GM12878 (cell line): ENCODE results near the gene EPN3. TPM values are rescaled to one million over a fixed set of nuclear protein-coding genes. Genes with fewer than 3 reads are reported as not detected.
A peak's percentile ranks its signal among the peaks of the same experiment; 100 is the strongest.

Experiments used
- BHLHE40 ChIP-seq, 2 experiments: fragments of 450-650 bp in 1 of 2; IDR thresholded peaks; 2 replicates each; pipeline ENCODE4 v1.6.1; 2011 to 2017; ENCODE audit warnings: low read depth in 2 of 2, borderline replicate concordance in 1 of 2, improper control_type of control experiment in 1 of 2, low read length in 1 of 2, mild to moderate bottlenecking in 1 of 2
- CBFB ChIP-seq: IDR thresholded peaks from 2 replicates; pipeline ENCODE4 v1.6.1; 2016; ENCODE audit warnings: antibody characterized with exemption, low read depth
- CTCF ChIP-seq, 3 experiments: IDR thresholded peaks in 2 of 3; conservative IDR thresholded peaks in 1 of 3; 2 replicates each; pipeline ENCODE4 v1.5.1; 2011; ENCODE audit warnings: low read depth in 3 of 3, low read length in 3 of 3, mild to moderate bottlenecking in 3 of 3, control low read depth in 2 of 3, moderate library complexity in 2 of 3, inconsistent platforms in 1 of 3, mixed read lengths in 1 of 3; ENCODE audit not compliant: control insufficient read depth in 2 of 3, insufficient read depth in 1 of 3; ENCODE audit errors: extremely low read depth in 1 of 3
- ETV6 ChIP-seq, 2 experiments: fragments of 450-650 bp in 1 of 2; IDR thresholded peaks in 1 of 2; conservative IDR thresholded peaks in 1 of 2; 2 replicates each; pipeline ENCODE4 v1.6.1; 2014; ENCODE audit warnings: antibody characterized with exemption in 1 of 2, borderline replicate concordance in 1 of 2, low read depth in 1 of 2, mild to moderate bottlenecking in 1 of 2, moderate library complexity in 1 of 2
- HDAC2 ChIP-seq: fragments of 200-600 bp; sonication (generic); IDR thresholded peaks from 2 replicates; pipeline ENCODE4 v1.6.1; 2017
- HDAC6 ChIP-seq: fragments of 200-600 bp; sonication (generic); IDR thresholded peaks from one replicate; pipeline ENCODE4 v1.8.0; 2017; ENCODE audit warnings: antibody characterized with exemption; ENCODE audit not compliant: unreplicated experiment
- HDGF ChIP-seq: fragments of 450-650 bp; IDR thresholded peaks from 2 replicates; pipeline ENCODE4 v1.6.1; 2016; ENCODE audit warnings: antibody characterized with exemption
- MEF2B ChIP-seq: fragments of 450-650 bp; IDR thresholded peaks from 2 replicates; pipeline ENCODE4 v1.6.1; 2018; ENCODE audit warnings: mild to moderate bottlenecking, moderate library complexity; ENCODE audit not compliant: partially characterized antibody, poor library complexity, severe bottlenecking
- RCOR1 ChIP-seq: conservative IDR thresholded peaks from 2 replicates; pipeline ENCODE4 v1.6.1; 2012; ENCODE audit warnings: low read depth, low read length, improper control_type of control experiment
- SRF ChIP-seq, 2 experiments: IDR thresholded peaks; 2 replicates each; pipeline ENCODE4 v1.6.1; 2011; ENCODE audit warnings: low read depth in 2 of 2, low read length in 2 of 2, mild to moderate bottlenecking in 1 of 2, moderate library complexity in 1 of 2
- YBX1 ChIP-seq: fragments of 450-650 bp; IDR thresholded peaks from 2 replicates; pipeline ENCODE4 v1.6.1; 2016; ENCODE audit warnings: antibody characterized with exemption
- ZBTB33 ChIP-seq: fragments of 450-650 bp; IDR thresholded peaks from 2 replicates; pipeline ENCODE4 v1.6.1; 2017; ENCODE audit warnings: mild to moderate bottlenecking
- ZNF207 ChIP-seq: fragments of 450-650 bp; IDR thresholded peaks from 2 replicates; pipeline ENCODE4 v1.6.1; 2014; ENCODE audit warnings: antibody characterized with exemption, mild to moderate bottlenecking, borderline replicate concordance
- ZNF622 ChIP-seq: fragments of 450-650 bp; IDR thresholded peaks from 2 replicates; pipeline ENCODE4 v1.6.1; 2017; ENCODE audit warnings: mild to moderate bottlenecking, inconsistent platforms
- ZNF687 ChIP-seq: fragments of 450-650 bp; IDR thresholded peaks from 2 replicates; pipeline ENCODE4 v1.6.1; 2017; ENCODE audit warnings: mild to moderate bottlenecking, moderate library complexity
- polyA plus RNA-seq, 11 experiments: library from polyadenylated mRNA; depleted of rRNA in 4 of 11; unstranded in 6 of 11; stranded (reverse) in 5 of 11; fragments of >200 nt; fragmentation: Nextera tagmentation in 4 of 11; fragmentation: Illumina TruSeq in 1 of 11; extraction: Ambion mirVana in 4 of 11; extraction: Trizol in 1 of 11; gene quantifications; 1 replicate in 1 of 11; 2 replicates in 10 of 11; pipeline versions ENCODE4 v1.2.1 to v1.2.3, GENCODE V29; 2011 to 2016; ENCODE audit warnings: inconsistent platforms in 2 of 11, missing spikeins in 2 of 11, low read depth in 1 of 11
- total RNA-seq, 4 experiments: library from RNA; depleted of rRNA in 3 of 4; stranded (reverse); fragments of >200 nt in 3 of 4; fragmentation: Illumina TruSeq in 1 of 4; extraction: Trizol in 1 of 4; gene quantifications; 2 replicates each; pipeline versions ENCODE4 v1.2.1 to v1.2.3, GENCODE V29; 2013 to 2021
- TF ChIP-seq, protein P1 (sequence below): IDR thresholded peaks from 2 replicates; pipeline ENCODE4 v1.6.1; 2011; ENCODE audit warnings: low read depth, mild to moderate bottlenecking, low read length, moderate library complexity, borderline replicate concordance; ENCODE audit errors: extremely low read depth
- TF ChIP-seq, protein P2 (sequence below): fragments of 450-650 bp; conservative IDR thresholded peaks from 2 replicates; pipeline ENCODE4 v1.6.1; 2017; ENCODE audit warnings: mild to moderate bottlenecking, moderate library complexity

EPN3 gene
- total and polyA plus RNA-seq, 10 of the 15 experiments (the other 5 are each of a cell fraction or from before 2014, with no cell fraction given), result 0.04 to 0.07 TPM; not detected in 8

- TF ChIP-seq, protein P1, sequence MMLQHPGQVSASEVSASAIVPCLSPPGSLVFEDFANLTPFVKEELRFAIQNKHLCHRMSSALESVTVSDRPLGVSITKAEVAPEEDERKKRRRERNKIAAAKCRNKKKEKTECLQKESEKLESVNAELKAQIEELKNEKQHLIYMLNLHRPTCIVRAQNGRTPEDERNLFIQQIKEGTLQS, result no peak
- TF ChIP-seq RCOR1 (no peak), HDAC2 (no peak), CBFB (no peak), HDAC6 (no peak), CTCF (IDR thresholded peaks at IDR 0.05 in 2 of 3, conservative IDR thresholded peaks at IDR 0.05 in 1 of 3; ENCODE audit: control insufficient read depth in 2 of 3, extremely low read depth in 1 of 3, insufficient read depth in 1 of 3, low read depth in 3 of 3, low read length in 3 of 3) (peak; percentile 18 to 39 (median 26); a peak in 3 of 6 replicates), ZNF622 (no peak), ETV6 (conservative IDR thresholded peaks at IDR 0.05 in 1 of 2, IDR thresholded peaks at IDR 0.05 in 1 of 2; ENCODE audit: borderline replicate concordance in 1 of 2, low read depth in 1 of 2) (no peak), ZBTB33 (no peak), ZNF207 (no peak), MEF2B (peak; percentile 23), YBX1 (no peak), HDGF (no peak), BHLHE40 (IDR thresholded peaks at IDR 0.05; ENCODE audit: borderline replicate concordance in 1 of 2, low read depth in 2 of 2, low read length in 1 of 2) (peak in 1 of 2 experiments; percentile 84; a peak in 2 of 4 replicates), ZNF687 (peak; percentile 74), SRF (IDR thresholded peaks at IDR 0.05; ENCODE audit: low read depth in 2 of 2, low read length in 2 of 2) (no peak)
- TF ChIP-seq, protein P2, sequence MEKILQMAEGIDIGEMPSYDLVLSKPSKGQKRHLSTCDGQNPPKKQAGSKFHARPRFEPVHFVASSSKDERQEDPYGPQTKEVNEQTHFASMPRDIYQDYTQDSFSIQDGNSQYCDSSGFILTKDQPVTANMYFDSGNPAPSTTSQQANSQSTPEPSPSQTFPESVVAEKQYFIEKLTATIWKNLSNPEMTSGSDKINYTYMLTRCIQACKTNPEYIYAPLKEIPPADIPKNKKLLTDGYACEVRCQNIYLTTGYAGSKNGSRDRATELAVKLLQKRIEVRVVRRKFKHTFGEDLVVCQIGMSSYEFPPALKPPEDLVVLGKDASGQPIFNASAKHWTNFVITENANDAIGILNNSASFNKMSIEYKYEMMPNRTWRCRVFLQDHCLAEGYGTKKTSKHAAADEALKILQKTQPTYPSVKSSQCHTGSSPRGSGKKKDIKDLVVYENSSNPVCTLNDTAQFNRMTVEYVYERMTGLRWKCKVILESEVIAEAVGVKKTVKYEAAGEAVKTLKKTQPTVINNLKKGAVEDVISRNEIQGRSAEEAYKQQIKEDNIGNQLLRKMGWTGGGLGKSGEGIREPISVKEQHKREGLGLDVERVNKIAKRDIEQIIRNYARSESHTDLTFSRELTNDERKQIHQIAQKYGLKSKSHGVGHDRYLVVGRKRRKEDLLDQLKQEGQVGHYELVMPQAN, result peak; percentile 62; the same call in 1 of the 2 replicates
Measured at GRCh38 chr17:50541716-50542688, 9.5 kb downstream of the EPN3 start (continued).
